SU-DHL-6 (cell line): ENCODE data around the gene TTC12.

Experiments used
- H2AFZ ChIP-seq: fragments of 200-600 bp; sonication (generic); 2 replicates; pipeline ENCODE4 v1.6.1; 2014; ENCODE audit warnings: low read depth, mild to moderate bottlenecking, moderate library complexity, mixed read lengths, antibody characterized with exemption, low read length; ENCODE audit not compliant: severe bottlenecking
- H3F3A ChIP-seq: fragments of 200-600 bp; shearing (Covaris generic); 2 replicates; pipeline ENCODE4 v1.6.0; 2016; ENCODE audit warnings: antibody characterized with exemption, mild to moderate bottlenecking; ENCODE audit not compliant: insufficient read depth
- H3K27ac ChIP-seq: fragments of 200-600 bp; sonication (generic); 2 replicates; pipeline ENCODE4 v1.5.1; 2016; ENCODE audit warnings: low read depth, mild to moderate bottlenecking, low read length, moderate library complexity, mixed read lengths
- H3K27me3 ChIP-seq: fragments of 200-600 bp; sonication (generic), shearing (Covaris generic); 2 replicates; pipeline ENCODE4 v1.6.0; 2014; ENCODE audit warnings: mild to moderate bottlenecking, low read length
- H3K36me3 ChIP-seq: fragments of 200-600 bp; sonication (generic); 2 replicates; pipeline ENCODE4 v1.6.1; 2014; ENCODE audit warnings: mild to moderate bottlenecking, low read length, mixed read lengths
- H3K4me2 ChIP-seq: fragments of 300-600, 200-600 bp; shearing (Covaris generic), sonication (generic); 2 replicates; pipeline ENCODE4 v1.6.0; 2014; ENCODE audit warnings: low read length, low read depth, mild to moderate bottlenecking; ENCODE audit not compliant: poor library complexity, severe bottlenecking
- H3K4me3 ChIP-seq: fragments of 200-600 bp; sonication (generic); 2 replicates; pipeline ENCODE4 v1.5.1; 2014; ENCODE audit warnings: antibody characterized with exemption, low read length, mild to moderate bottlenecking, mixed read lengths; ENCODE audit not compliant: insufficient read depth, poor library complexity, severe bottlenecking
- H3K79me2 ChIP-seq: fragments of 200-600 bp; sonication (generic); 2 replicates; pipeline ENCODE4 v1.6.1; 2014; ENCODE audit warnings: mild to moderate bottlenecking, low read length, moderate library complexity; ENCODE audit not compliant: insufficient read depth
- H3K9ac ChIP-seq: fragments of 200-600 bp; sonication (generic); 2 replicates; pipeline ENCODE4 v1.7.0; 2014; ENCODE audit warnings: mild to moderate bottlenecking, low read length
- H3K9me2 ChIP-seq: fragments of 200-600 bp; sonication (generic); replicated peaks from 2 replicates; pipeline ENCODE4 v1.6.1; 2014; ENCODE audit warnings: low read length; ENCODE audit not compliant: insufficient read depth
- H3K9me3 ChIP-seq: fragments of 200-600 bp; sonication (generic); 2 replicates; pipeline ENCODE4 v1.6.1; 2014; ENCODE audit warnings: low read length, mixed read lengths; ENCODE audit not compliant: insufficient read depth
- H4K20me1 ChIP-seq: fragments of 200-600 bp; sonication (generic); 2 replicates; pipeline ENCODE4 v1.6.1; 2014; ENCODE audit warnings: low read depth, mild to moderate bottlenecking, antibody characterized with exemption, low read length, moderate library complexity, mixed read lengths
- CTCF ChIP-seq: fragments of 200-600 bp; sonication (generic); IDR thresholded peaks from one replicate; pipeline ENCODE4 v1.5.1; 2017; ENCODE audit warnings: antibody characterized with exemption, mild to moderate bottlenecking, low read length, moderate library complexity; ENCODE audit not compliant: insufficient read depth, poor library complexity, severe bottlenecking
- EZH2phosphoT487 ChIP-seq: fragments of 200-600 bp; sonication (generic), shearing (Covaris generic); conservative IDR thresholded peaks from 2 replicates; pipeline ENCODE4 v1.6.1; 2018; ENCODE audit warnings: mild to moderate bottlenecking, antibody characterized with exemption, low read length, moderate library complexity, mixed read lengths

TTC12 gene

DNA sequence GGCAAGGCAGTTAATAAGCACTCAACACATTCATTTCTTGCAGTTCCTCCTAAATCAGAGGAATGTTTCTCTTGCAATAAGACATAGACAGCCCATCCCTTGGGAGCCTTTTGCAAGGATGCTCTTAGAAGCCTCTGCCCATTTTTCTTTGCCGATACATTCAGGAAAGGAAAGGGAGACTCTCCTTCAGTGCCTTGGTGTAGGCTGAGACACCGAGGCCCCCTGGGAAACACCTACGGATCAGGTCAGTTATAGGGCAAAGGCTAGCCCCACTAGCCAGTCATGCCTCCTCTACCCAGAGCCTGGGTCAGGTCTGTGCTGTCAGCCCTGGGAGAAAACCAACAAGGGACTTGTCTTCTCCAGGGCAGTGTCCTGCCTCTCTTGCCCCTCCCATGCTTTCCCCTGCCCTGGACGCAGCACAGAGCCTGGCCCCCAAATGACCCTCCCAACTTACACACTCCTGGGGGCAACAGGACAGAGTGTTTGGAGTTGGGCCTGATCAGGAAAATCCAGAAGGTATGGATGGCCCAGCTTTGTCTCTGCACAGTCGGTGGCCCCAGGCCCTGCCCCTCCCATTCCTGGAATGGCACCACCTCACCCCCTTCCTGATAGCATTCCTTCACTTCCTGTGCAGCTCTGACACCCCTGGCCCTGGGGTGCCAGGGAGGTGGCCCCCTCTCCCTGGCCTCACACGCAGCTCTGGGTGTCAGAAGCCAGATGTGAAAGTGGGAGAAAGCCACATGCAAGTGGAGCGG lies 91.5 kb downstream of the TTC12 start:
- Histone ChIP-seq H3K79me2 (no peaks in the 10 kb centered on the region), H3K27ac (no peak overlapping the region)
- TF ChIP-seq CTCF: no peak
- no peak for TF ChIP-seq EZH2phosphoT487

GRCh38 chr11:113407163-113407562 lies 92.8 kb downstream of the TTC12 start:
- no peaks in the 10 kb centered on the region for H3K79me2 ChIP-seq
- no peak overlapping the region for H3K4me2 ChIP-seq
- no peak overlapping the region for H3K27ac ChIP-seq
- no peaks in the 10 kb centered on the region for H3K9me3 ChIP-seq
- H4K20me1 ChIP-seq: no peaks in the 10 kb centered on the region
- no peaks in the 10 kb centered on the region for H3K9me2 ChIP-seq
- H3F3A ChIP-seq: no peaks in the 10 kb centered on the region
- H3K36me3 ChIP-seq: no peaks in the 10 kb centered on the region
- no peak for TF ChIP-seq CTCF
- TF ChIP-seq EZH2phosphoT487: no peak
- H2AFZ ChIP-seq: no peak overlapping the region
- H3K9ac ChIP-seq: no peak overlapping the region
- H3K27me3 ChIP-seq: no peaks in the 10 kb centered on the region
- no peak overlapping the region for H3K4me3 ChIP-seq

More for the DNA sequence above, 91.5 kb downstream of the TTC12 start:
- no peaks in the 10 kb centered on the region for H4K20me1 ChIP-seq
- no peak overlapping the region for H3K4me2 ChIP-seq
- no peak overlapping the region for H3K9ac ChIP-seq
- no peak overlapping the region for H2AFZ ChIP-seq
- H3K36me3 ChIP-seq: no peaks in the 10 kb centered on the region
- H3K27me3 ChIP-seq: no peaks in the 10 kb centered on the region
- no peaks in the 10 kb centered on the region for H3K9me3 ChIP-seq
- no peak overlapping the region for H3K4me3 ChIP-seq
- no peaks in the 10 kb centered on the region for H3K9me2 ChIP-seq
- no peaks in the 10 kb centered on the region for H3F3A ChIP-seq

- no peak overlapping the region for H2AFZ ChIP-seq
- H3K9me2 ChIP-seq: no peaks in the 10 kb centered on the region
- H4K20me1 ChIP-seq: no peaks in the 10 kb centered on the region
- no peaks in the 10 kb centered on the region for H3K36me3 ChIP-seq
- H3K27ac ChIP-seq: no peak overlapping the region
- H3K4me2 ChIP-seq: no peak overlapping the region
- H3K27me3 ChIP-seq: no peaks in the 10 kb centered on the region
- H3K79me2 ChIP-seq: no peaks in the 10 kb centered on the region
- H3K9me3 ChIP-seq: no peaks in the 10 kb centered on the region
- H3K9ac ChIP-seq: no peak overlapping the region
- H3K4me3 ChIP-seq: no peak overlapping the region
- no peaks in the 10 kb centered on the region for H3F3A ChIP-seq
- TF ChIP-seq EZH2phosphoT487: no peak
- TF ChIP-seq CTCF: no peak
Observed at GRCh38 chr11:113408206-113408605, 93.8 kb downstream of the TTC12 start.
